GM12878 (cell line): Measurements from ENCODE around the gene NAP1L3. TPM values are rescaled to one million over a fixed set of nuclear protein-coding genes. Genes with fewer than 3 reads are reported as not detected.

Experiments
- ATAC-seq: fragments of 200-7000 bp; cut with Tn5 transposase; 3 replicates; pipeline ENCODE4 v1.9.1; 2020; ENCODE audit warnings: mild to moderate bottlenecking, moderate library complexity
- BruUV-seq: library from RNA; stranded (reverse); fragments of 400-500 nt; replicated peaks from 2 replicates; lab custom pipeline; 2021; lab: Mats Ljungman, UMichigan
- CTCF ChIA-PET: fragments of 300-600 bp; sonication (Branson Sonifier 250); formaldehyde crosslinking; extraction: SDS; loops from one replicate; lab custom pipeline; 2021; ENCODE audit warnings: inconsistent platforms; lab: Yijun Ruan, JAX
- POLR2A ChIA-PET: fragments of 350-600 bp; formaldehyde crosslinking; extraction: SDS; loops from one replicate; lab custom pipeline; 2021; ENCODE audit warnings: inconsistent platforms; lab: Charles Lee
- RAD21 ChIA-PET: fragments of 300-600 bp; sonication (Branson Sonifier 250); formaldehyde crosslinking; loops from one replicate; lab custom pipeline; 2023; ENCODE audit warnings: antibody characterized with exemption; ENCODE audit not compliant: unreplicated experiment; lab: Charles Lee
- SMC1A ChIA-PET: fragments of 300-600 bp; sonication (Branson Sonifier 250); formaldehyde crosslinking; loops from one replicate; lab custom pipeline; 2023; ENCODE audit not compliant: unreplicated experiment, uncharacterized antibody; lab: Charles Lee
- DNase-seq: peaks from one replicate; pipeline ENCODE4 v3.0.0-alpha.2; 2011; ENCODE audit warnings: low read depth, low spot score
- FAIRE-seq: peaks from 3 replicates; lab custom pipeline; 2011; peaks lifted over from hg19 to GRCh38; lab: Jason Lieb, UNC
- H2AFZ ChIP-seq: 2 replicates; pipeline ENCODE4 v1.6.0; 2011; ENCODE audit warnings: low read depth, low read length, control low read depth; ENCODE audit not compliant: control insufficient read depth
- H3K27ac ChIP-seq: 2 replicates; pipeline ENCODE4 v1.5.1; 2011; ENCODE audit warnings: control low read depth; ENCODE audit not compliant: control insufficient read depth, insufficient read depth
- H3K27me3 ChIP-seq, 2 experiments: replicated peaks in 1 of 2; 2 replicates each; pipeline versions ENCODE4 v1.6.0 to v1.6.1; 2011; ENCODE audit warnings: low read length in 1 of 2; ENCODE audit not compliant: control insufficient read depth in 2 of 2, insufficient read depth in 2 of 2
- H3K36me3 ChIP-seq, 2 experiments: 2 replicates each; pipeline ENCODE4 v1.5.1; 2011; ENCODE audit warnings: low read length in 1 of 2; ENCODE audit not compliant: control insufficient read depth in 2 of 2, insufficient read depth in 2 of 2
- H3K4me1 ChIP-seq: 2 replicates; pipeline ENCODE4 v1.6.1; 2011; ENCODE audit warnings: mild to moderate bottlenecking, low read length, moderate library complexity, mixed read lengths; ENCODE audit not compliant: control insufficient read depth, insufficient read depth
- H3K4me2 ChIP-seq: 2 replicates; pipeline ENCODE4 v1.6.0; 2011; ENCODE audit warnings: control low read depth; ENCODE audit not compliant: control insufficient read depth, insufficient read depth
- H3K4me3 ChIP-seq: fragments of 200-600 bp; sonication (generic); 2 replicates; pipeline ENCODE4 v1.5.1; 2016
- H3K79me2 ChIP-seq: 2 replicates; pipeline ENCODE4 v1.6.0; 2011; ENCODE audit warnings: low read length; ENCODE audit not compliant: control insufficient read depth, insufficient read depth
- H3K9ac ChIP-seq: 2 replicates; pipeline ENCODE4 v1.8.0; 2011; ENCODE audit warnings: low read length, control low read depth, mixed read lengths; ENCODE audit not compliant: control insufficient read depth, insufficient read depth
- H3K9me3 ChIP-seq: replicated peaks from 3 replicates; pipeline ENCODE4 v1.5.1; 2011; ENCODE audit warnings: mild to moderate bottlenecking, low read length; ENCODE audit not compliant: control insufficient read depth, insufficient read depth
- H4K20me1 ChIP-seq: 2 replicates; pipeline ENCODE4 v1.6.0; 2011; ENCODE audit not compliant: control insufficient read depth, insufficient read depth
- BCL11A ChIP-seq: IDR thresholded peaks from 2 replicates; pipeline ENCODE4 v1.6.1; 2011; ENCODE audit warnings: low read depth, low read length
- CREM ChIP-seq: IDR thresholded peaks from 2 replicates; pipeline ENCODE4 v1.6.1; 2014; ENCODE audit warnings: antibody characterized with exemption, low read depth
- EZH2 ChIP-seq: IDR thresholded peaks from 2 replicates; pipeline ENCODE4 v1.6.1; 2012; ENCODE audit warnings: low read depth, mild to moderate bottlenecking, control low read depth, inconsistent platforms, low read length, borderline replicate concordance; ENCODE audit not compliant: control insufficient read depth
- NFYA ChIP-seq: IDR thresholded peaks from 2 replicates; pipeline ENCODE4 v1.6.1; 2011; ENCODE audit warnings: low read depth, mild to moderate bottlenecking, low read length, improper control_type of control experiment, borderline replicate concordance
- SMAD1 ChIP-seq: fragments of 450-650 bp; IDR thresholded peaks from 2 replicates; pipeline ENCODE4 v1.6.1; 2018; ENCODE audit warnings: mild to moderate bottlenecking, low read depth; ENCODE audit not compliant: partially characterized antibody
- YY1 ChIP-seq: IDR thresholded peaks from 2 replicates; pipeline ENCODE4 v1.6.1; 2011; ENCODE audit warnings: low read depth, mild to moderate bottlenecking, low read length
- WGBS: methylation state at CpG from one replicate; pipeline ENCODE4 v1.1.6; 2016; ENCODE audit warnings: low lambda C conversion rate; ENCODE audit not compliant: insufficient replicate concordance, insufficient coverage; ENCODE audit errors: missing lambda C conversion rate; 5-methylcytosine and 5-hydroxymethylcytosine counted together
- in situ Hi-C: fragments of 300-500 bp; cut with MboI; formaldehyde crosslinking; loops from 9 replicates; pipeline ENCODE4 v1.14.3; 2018; ENCODE audit warnings: mixed read lengths
- intact Hi-C: fragments of 100-400 bp; cut with micrococcal nuclease; formaldehyde crosslinking; loops from one replicate; pipeline ENCODE4 v1.14.2; 2022; ENCODE audit not compliant: unreplicated experiment
- polyA plus RNA-seq, 11 experiments: library from polyadenylated mRNA; depleted of rRNA in 4 of 11; unstranded in 6 of 11; stranded (reverse) in 5 of 11; fragments of >200 nt; fragmentation: Nextera tagmentation in 4 of 11; fragmentation: Illumina TruSeq in 1 of 11; extraction: Ambion mirVana in 4 of 11; extraction: Trizol in 1 of 11; gene quantifications; 1 replicate in 1 of 11; 2 replicates in 10 of 11; pipeline versions ENCODE4 v1.2.1 to v1.2.3, GENCODE V29; 2011 to 2016; ENCODE audit warnings: inconsistent platforms in 2 of 11, missing spikeins in 2 of 11, low read depth in 1 of 11
- total RNA-seq, 4 experiments: library from RNA; depleted of rRNA in 3 of 4; stranded (reverse); fragments of >200 nt in 3 of 4; fragmentation: Illumina TruSeq in 1 of 4; extraction: Trizol in 1 of 4; gene quantifications; 2 replicates each; pipeline versions ENCODE4 v1.2.1 to v1.2.3, GENCODE V29; 2013 to 2021
- TF ChIP-seq, protein P1 (sequence below): IDR thresholded peaks from 2 replicates; pipeline ENCODE4 v1.6.1; 2011; ENCODE audit warnings: mild to moderate bottlenecking, low read depth, low read length, moderate library complexity; ENCODE audit not compliant: insufficient replicate concordance
- TF ChIP-seq, protein P2 (sequence below): fragments of 450-650 bp; IDR thresholded peaks from 2 replicates; pipeline ENCODE4 v1.6.1; 2017; ENCODE audit warnings: mild to moderate bottlenecking, low read depth, inconsistent platforms; ENCODE audit not compliant: poor library complexity, severe bottlenecking
- TF ChIP-seq, protein P3 (sequence below): fragments of 450-650 bp; IDR thresholded peaks from 2 replicates; pipeline ENCODE4 v1.6.1; 2017; ENCODE audit warnings: borderline replicate concordance

NAP1L3 gene
- total and polyA plus RNA-seq, 10 of the 15 experiments (the other 5 are each of a cell fraction or from before 2014, with no cell fraction given) = 0.04 to 0.12 (median 0.06) TPM; not detected in 7

DNA sequence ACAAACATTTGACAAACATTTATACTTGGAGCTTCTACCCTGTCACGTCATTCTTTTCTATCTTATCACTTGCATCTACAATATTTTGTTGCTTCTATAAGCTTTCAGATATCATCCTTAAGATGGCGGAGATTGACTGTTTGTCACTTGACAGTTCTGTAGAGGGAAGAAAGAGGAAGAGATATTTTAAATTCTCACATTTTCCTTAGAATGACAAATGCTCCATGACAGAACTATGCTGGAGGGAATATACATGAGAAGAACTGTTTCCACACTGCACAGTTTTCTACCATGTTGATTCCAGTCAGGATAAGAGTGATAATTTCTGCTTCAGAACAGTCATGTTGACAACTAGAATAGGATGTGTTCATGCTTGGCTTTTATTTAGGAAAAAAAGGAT is 30.3 kb upstream of the NAP1L3 start:
- Histone ChIP-seq H3K9ac (no peak overlapping the region), H3K4me3 (no peak overlapping the region), H3K27me3 (no peaks in the 10 kb centered on the region), H2AFZ (no peak overlapping the region), H3K4me1 (no peaks in the 10 kb centered on the region), H3K4me2 (no peak overlapping the region), H3K27ac (no peak overlapping the region), H3K9me3 (no peaks in the 10 kb centered on the region), H3K79me2 (no peaks in the 10 kb centered on the region), H3K36me3 (no peaks in the 10 kb centered on the region)
- BruUV-seq = no TSS peak
- ChIA-PET CTCF (no interaction called here), SMC1A (no interaction called here), RAD21 (no interaction called here), POLR2A (no interaction called here)
- DNase-seq (no peak), FAIRE-seq (no peak), ATAC-seq (no peak)
- in situ Hi-C loops = no loop called here
- intact Hi-C loops = no loop called here
- WGBS = 27% methylated on average over 2 of the region's 2 CpGs
- TF ChIP-seq, protein P1, sequence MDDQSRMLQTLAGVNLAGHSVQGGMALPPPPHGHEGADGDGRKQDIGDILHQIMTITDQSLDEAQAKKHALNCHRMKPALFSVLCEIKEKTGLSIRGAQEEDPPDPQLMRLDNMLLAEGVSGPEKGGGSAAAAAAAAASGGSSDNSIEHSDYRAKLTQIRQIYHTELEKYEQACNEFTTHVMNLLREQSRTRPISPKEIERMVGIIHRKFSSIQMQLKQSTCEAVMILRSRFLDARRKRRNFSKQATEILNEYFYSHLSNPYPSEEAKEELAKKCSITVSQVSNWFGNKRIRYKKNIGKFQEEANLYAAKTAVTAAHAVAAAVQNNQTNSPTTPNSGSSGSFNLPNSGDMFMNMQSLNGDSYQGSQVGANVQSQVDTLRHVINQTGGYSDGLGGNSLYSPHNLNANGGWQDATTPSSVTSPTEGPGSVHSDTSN = no peak
- TF ChIP-seq, protein P2, sequence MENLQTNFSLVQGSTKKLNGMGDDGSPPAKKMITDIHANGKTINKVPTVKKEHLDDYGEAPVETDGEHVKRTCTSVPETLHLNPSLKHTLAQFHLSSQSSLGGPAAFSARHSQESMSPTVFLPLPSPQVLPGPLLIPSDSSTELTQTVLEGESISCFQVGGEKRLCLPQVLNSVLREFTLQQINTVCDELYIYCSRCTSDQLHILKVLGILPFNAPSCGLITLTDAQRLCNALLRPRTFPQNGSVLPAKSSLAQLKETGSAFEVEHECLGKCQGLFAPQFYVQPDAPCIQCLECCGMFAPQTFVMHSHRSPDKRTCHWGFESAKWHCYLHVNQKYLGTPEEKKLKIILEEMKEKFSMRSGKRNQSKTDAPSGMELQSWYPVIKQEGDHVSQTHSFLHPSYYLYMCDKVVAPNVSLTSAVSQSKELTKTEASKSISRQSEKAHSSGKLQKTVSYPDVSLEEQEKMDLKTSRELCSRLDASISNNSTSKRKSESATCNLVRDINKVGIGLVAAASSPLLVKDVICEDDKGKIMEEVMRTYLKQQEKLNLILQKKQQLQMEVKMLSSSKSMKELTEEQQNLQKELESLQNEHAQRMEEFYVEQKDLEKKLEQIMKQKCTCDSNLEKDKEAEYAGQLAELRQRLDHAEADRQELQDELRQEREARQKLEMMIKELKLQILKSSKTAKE = no peak
- no peak for TF ChIP-seq BCL11A
- no peak for TF ChIP-seq EZH2
- no peak for TF ChIP-seq YY1
- no peak for TF ChIP-seq SMAD1
- TF ChIP-seq CREM = no peak
- no peak for TF ChIP-seq NFYA
- TF ChIP-seq, protein P3, sequence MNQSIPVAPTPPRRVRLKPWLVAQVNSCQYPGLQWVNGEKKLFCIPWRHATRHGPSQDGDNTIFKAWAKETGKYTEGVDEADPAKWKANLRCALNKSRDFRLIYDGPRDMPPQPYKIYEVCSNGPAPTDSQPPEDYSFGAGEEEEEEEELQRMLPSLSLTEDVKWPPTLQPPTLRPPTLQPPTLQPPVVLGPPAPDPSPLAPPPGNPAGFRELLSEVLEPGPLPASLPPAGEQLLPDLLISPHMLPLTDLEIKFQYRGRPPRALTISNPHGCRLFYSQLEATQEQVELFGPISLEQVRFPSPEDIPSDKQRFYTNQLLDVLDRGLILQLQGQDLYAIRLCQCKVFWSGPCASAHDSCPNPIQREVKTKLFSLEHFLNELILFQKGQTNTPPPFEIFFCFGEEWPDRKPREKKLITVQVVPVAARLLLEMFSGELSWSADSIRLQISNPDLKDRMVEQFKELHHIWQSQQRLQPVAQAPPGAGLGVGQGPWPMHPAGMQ = no peak
- TF ChIP-seq, all 136 proteins: peak for 0
- no peaks in the 10 kb centered on the region for H4K20me1 ChIP-seq
